HG02943 (cell line): ENCODE data around the gene EIF5A2.
"Not testable (repeated sequence)": the region's sequence is repeated elsewhere in the genome, so short reads cannot be mapped to it uniquely, and the experiment has no call there.

ENCODE experiments used
- ATAC-seq: cut with Tn5 transposase; IDR thresholded peaks from one replicate; pipeline ENCODE4 v1.9.1; 2021; ENCODE audit warnings: mild to moderate bottlenecking, low read depth, moderate library complexity; ENCODE audit not compliant: unreplicated experiment

Gene EIF5A2

DNA sequence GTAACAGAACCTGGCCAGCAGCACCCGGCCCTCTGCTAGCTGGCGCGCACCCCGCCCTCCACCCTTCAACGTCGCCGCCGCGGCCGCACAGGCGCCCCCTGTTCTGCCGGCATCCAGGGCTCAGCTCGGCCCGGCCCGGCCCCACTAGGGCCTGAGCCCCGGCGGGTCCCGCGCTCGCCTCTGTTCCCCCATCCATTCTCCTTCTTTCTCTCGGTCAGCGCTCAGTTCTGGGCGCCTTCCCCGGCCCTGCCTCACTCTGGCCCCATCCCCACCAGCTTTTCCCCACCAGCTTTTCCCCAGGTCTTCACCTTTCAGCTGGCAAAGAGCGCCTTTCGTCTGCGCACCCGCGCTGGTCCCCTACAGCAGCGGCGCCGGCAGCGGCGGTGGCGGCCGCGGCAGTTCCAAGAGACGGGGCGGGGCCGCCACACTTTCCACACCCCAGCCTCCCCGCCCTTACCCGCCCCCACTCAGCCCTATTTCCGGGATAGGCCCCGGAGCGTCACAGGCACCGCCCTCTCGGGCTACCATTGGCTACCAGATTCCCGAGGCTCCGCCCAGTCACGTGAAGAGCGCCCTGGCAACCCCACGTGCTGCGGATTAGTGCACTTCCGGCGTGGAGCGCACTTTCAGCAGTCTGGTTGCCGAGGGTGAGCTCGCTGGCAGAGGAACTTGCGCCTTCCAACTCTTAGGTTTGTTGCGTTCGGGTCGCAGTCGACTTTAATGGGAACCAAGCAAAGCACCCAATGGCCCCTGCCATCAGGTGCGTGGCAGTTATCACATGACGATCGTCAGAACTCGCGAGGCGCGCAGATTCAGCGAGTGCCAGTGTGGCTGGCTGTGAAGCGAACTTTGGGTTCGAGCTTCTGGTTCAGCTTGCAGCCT is at the start of gene EIF5A2:
EIF5A2 (minus strand) TSS at position 403 of the 882 bp plus-strand sequence. CDS start 831 bp downstream, outside the sequence.
- ATAC-seq = peak; percentile 89

DNA sequence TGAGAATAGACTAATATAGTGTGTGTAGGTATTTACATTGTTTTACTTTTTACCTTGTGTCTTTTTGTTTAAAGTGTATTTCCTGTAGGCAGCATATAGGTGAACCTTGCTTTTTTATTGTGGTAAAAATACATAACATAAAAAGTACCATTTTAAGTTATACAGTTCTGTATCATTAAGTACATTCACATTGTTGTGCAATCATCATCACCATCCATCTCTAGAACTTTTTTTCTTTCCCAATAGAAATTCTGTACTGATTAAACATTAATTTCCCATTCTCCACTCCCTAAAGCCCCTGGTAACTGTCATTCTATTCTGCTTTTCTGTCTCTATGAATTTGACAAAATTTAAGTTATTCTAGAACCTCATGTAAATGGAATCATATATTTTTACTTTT is 48.2 kb upstream of the EIF5A2 start:
- no peak for ATAC-seq

DNA sequence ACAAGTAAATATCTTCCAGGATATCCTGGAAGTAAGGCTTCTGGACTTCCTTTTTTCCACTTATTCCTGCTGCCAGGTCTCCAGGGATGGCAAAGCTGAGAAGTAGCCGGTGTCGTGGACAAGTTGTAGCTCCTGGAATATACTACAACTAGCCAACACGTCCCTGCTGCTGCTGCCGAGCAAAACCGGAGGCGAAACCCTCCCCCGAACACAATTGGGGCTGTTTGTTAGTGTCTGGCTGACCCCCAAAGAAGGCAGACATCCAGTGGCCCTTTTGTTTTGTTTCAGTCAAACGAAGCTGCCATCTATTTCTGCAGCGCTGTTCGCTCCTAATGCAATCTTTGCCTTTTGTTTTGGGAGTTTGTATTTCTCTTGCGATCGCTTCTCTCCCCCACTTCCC is 45.3 kb upstream of the EIF5A2 start:
- no peak for ATAC-seq

DNA sequence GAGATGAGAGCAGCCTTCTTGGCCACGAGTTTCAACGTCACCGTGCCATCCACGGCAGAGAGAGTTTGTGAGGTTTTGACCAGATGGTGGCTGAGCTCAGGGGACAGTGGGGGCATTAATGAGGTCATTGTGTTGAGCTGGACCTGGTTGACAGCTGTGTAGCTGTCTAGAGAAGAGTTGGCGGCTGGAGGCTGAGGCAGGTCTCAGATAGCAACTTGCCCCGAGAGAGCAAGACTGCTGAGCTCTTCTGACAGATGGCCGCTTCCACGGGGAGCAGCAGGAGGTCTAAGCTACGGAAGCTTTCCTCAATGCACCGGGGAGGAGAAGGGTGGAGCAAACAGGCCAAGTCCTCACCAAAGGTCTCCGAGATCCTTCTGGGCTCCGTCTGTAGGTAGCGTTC is 44.8 kb upstream of the EIF5A2 start:
- no peak for ATAC-seq

DNA sequence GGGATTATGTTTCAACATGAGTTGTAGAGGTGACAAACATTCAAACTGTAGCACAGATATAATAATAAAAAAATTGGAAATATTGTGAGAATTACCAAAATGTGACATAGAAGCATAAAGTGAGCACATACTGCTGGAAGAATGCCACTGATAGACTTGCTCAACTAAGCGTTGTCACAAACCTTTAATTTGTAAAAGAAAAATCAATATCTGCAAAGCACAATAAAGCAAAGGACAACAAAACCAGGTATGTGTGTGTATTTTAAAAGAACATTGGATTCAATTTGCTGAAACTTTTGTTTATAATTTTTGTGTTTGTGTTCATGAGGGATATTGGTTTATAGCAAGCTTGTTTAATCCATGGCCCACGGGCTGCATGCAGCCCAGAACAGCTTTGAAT is 40.8 kb upstream of the EIF5A2 start:
- ATAC-seq = no peak

DNA sequence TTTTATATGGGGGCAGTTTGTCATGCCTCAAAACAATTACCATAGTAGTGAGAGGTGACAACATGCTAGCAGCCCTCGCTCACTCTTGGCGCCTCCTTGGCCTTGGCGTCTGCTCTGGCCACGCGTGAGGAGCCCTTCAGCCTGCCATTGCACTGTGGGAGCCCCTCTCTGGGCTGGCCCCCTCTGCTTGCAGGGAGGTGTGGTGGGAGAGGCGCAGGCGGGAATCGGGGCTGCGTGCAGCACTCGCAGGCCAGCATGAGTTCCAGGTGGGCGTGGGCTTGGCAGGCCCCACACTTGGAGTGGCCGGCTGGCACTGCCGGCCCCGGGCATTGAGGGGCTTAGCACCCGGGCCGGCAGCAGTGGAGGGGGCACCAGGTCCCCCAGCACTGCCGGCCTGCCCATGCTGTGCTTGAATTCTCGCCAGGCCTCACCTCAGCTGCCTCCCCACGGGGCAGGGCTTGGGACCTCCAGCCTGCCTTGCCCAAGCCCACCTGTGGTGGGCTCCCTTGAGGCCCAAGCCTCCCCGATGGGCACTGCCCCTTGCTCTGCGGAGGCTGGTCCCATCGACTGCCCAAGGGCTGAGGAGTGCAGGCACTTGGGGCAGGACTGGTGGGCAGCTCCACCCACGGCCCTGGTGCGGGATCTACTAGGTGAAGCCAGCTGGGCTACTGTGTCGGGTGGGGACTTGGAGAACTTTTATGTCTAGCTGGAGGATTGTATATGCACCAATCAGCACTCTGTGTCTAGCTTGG is 38.8 kb upstream of the EIF5A2 start:
- ATAC-seq = no peak

DNA sequence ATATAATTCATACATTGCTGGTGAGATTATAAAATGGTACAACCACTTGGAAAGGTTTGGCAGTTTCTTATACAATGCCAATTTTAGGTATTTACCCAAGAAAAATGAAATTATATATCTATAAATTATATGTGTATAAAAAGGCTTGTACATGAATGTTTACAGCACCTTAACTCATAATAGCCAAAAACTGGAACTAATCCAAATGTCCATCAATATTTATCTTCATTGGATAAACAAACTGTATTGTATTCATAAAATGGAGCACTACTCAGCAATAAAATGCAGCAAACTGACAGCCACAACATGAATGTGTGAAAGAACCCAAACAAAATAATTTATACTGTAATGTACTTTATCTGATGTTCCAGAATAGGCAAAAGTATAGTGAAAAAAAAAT is 33.6 kb upstream of the EIF5A2 start:
- no peak for ATAC-seq

DNA sequence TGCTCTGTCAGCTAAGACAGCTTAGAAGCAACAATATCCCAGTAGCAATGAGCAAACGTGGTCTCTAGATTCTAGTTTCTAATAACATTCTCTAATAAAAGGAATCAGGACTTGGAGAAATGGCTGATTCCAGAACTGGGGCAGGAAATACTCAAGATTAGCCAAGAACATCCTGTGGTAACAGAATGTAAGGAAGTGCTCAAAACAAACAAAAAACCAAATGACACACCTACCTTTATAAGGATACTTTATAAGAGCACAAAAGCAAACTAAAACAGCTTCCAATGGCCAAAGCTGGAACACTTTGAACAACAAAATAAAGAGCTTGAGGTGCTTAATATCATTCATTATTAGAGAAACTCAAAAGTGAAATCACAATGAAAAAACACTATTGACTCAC is 33.1 kb upstream of the EIF5A2 start:
- ATAC-seq = no peak

DNA sequence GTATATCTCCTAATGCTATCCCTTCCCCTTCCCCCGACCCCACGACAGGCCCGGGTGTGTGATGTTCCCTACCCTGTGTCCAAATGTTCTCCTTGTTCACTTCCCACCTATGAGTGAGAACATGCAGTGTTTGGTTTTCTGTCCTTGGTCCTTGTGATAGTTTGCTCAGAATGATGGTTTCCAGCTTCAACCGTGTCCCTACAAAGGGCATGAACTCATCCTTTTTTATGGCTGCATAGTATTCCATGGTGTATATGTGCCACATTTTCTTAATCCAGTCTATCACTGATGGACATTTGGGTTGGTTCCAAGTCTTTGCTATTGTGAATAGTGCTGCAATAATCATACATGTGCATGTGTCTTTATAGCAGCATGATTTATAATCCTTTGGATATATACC is 24.6 kb upstream of the EIF5A2 start:
- not testable (repeated sequence) for ATAC-seq

DNA sequence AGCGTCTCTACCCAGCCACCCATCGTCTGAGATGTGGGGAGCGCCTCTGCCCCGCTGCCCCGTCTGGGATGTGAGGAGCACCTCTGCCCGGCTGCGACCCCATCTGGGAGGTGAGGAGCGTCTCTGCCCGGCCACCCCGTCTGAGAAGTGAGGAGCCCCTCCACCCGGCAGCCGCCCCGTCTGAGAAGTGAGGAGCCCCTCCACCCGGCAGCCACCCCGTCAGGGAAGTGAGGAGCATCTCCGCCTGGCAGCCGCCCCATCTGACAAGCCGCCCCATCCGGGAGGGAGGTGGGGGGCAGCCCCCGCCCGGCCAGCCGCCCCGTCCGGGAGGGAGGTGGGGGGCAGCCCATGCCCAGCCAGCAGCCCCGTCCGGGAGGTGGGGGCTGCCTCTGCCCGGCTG is 15.1 kb upstream of the EIF5A2 start:
- not testable (repeated sequence) for ATAC-seq

DNA sequence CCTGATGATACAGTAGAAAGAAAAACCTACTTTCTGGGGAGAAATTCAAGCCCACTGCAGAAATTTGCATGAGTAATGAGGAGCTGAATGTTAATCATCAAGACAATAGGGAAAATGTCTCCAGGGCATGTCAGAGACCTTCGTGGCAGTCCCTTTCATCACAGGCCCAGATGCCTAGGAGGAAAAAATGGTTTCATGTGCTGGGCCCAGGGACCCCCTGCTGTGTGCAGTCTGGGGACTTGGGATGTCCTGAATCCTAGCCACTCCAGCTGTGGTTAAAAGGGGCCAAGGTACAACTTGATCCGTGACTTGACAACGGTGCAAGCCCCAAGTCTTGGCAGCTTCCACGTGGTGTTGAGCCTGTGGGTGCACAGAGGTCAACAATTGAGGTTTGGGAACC is 10.3 kb upstream of the EIF5A2 start:
- no peak for ATAC-seq

DNA sequence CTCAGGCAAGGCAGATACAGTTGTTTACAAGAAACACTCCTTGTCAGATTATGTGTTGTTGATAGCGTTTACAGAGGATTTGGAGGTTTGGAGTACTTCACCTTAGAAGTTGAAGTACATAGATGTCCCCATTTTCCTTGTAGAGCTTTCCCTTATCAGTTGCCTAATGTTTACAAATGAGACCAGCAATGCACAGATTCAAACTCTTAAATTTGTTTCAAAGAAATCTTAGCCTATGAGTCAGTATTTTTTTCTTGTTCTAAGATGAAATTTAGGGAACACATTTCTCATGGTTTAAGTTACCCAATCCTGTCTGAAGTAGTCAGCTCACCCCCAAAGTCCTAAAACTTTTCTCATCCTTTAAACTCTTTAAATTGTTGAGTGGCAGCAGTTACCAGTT is 6.3 kb upstream of the EIF5A2 start:
- no peak for ATAC-seq

DNA sequence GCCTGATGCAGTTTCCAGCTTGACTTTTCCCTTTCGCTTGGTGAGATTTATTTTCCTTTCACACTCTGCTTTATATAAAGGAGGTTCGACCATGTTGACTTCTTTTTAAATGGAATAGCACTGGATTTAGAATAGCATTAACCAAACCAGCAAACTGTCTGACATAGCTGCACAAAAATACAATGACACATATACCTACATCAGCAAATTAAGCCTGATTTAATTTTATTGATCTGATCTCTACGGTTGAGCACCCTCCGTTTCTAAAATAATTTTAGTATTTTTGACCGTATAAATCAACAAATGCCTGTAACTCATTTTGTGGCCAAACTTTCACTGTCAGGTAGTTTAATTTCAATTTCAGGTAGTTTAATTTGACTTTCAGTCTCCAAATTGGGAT is 5.8 kb upstream of the EIF5A2 start:
- no peak for ATAC-seq

DNA sequence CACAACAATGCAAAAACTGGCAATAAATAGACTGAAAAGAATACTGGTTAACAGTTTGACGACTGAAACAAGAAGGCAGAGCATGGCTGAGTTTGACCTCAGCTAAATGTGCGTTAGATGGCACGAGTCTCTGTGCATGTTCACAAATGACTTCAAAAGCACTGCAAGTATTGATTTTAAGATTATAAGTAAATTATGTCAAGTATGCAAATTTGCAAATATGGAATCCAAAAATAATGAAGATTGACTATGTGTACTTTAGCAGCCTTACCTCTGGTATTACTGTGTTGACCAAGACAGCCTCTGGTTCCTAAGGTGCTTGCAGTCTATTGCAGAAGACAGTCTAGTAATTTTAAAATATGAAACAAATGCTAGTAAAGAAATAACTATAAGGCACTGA is 2.6 kb upstream of the EIF5A2 start:
- no peak for ATAC-seq

DNA sequence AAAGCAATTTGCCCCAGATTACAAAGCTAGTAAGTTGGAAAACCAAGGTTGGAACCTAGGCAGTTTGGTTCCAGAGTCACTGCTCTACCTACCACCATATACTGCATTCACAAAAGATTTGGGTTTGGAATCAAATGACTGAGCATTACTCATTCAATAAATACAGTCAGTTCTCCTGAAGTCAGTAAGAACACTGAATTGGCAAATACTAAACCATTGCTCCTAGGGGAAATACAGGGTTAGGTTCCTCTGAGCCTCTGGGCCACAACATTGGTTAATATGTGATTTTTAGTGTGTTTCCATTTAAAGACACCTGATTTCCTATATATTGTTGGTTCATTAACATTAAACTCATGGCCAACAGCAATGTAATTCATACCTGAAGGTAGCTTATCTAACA is 2.1 kb upstream of the EIF5A2 start:
- ATAC-seq = no peak

DNA sequence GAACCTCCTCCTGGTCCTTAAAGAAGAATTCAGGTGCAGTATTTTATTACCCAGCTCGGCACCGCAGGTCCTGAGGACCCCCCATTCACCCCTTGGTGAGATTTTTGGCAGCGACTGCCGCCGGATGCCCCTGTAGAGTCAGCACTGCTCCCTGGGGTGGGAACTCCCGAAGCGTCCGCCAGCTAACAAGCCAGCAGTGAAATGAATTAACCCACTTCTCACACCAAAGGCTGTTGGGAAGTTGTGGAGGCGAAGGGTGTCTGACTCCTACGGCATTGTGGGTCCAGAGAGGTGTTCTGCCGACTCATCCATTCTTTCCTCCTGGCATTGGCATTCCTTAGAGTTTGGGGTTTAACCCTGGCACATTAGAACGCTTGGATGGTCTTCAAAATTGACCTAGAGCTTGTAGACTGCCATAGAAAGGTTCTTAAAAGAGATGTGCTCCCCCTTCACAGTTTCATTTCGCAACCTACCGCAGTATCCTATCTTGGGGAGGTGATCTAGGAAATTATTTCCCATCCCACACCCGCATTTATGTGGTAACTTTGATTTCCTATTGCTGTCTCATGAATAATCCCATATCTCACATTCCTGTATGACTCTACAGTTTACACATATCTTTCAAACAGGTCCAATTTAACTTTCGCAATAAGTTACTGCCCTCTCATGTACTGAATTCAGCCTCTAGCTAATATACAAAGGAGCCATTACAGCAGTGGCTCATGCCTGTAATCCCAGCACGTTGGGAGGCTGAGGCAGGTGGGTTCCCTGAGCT is 879 bp upstream of the EIF5A2 start:
- ATAC-seq = no peak

DNA sequence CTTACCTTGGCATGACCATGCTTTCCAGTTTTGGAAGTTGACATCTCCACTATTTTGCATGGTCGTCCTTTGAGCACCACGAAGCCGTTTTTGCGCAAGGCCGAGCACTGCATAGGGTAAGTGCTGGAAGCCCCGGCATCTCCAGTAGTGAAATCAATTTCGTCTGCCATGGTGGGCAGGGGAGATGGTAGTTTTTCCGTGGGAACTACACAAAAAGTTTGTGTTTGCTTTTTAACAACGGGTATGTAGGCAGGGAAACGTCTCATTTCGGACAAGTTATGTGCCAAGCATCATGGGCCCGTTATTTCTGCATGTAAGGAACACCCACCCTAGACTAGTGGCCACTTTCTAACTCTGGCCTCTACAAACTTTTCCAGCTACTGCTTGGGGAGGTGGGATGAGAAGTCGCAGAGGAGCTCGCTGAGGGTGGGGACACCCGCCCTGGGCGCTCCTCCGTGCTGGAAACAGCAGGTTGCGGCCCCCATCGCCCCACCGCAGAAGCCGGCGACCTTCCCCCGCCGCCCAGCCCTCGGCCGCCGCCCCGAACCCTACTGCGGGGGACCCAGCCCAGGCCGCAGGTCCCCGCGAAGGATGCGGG is 701 bp downstream of the EIF5A2 start:
- no peak for ATAC-seq

DNA sequence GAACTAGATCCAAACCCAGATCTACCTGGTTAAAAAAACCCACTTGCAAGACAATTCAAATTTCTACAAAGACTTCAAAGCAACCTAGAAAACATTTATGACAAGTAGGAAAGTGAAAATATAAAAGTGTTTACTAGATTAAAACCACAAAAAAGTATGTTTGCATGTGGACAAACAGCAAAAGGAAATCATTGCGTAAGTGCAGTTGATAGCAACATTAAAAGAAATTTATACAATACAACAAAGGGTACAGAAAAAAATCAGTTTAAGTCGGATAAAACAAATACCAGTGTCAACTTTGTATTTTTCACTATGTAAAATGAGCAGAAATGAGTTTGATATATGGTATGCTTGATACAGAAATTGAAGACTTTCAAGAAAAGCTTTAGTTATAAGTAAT is 2.6 kb downstream of the EIF5A2 start:
- no peak for ATAC-seq

DNA sequence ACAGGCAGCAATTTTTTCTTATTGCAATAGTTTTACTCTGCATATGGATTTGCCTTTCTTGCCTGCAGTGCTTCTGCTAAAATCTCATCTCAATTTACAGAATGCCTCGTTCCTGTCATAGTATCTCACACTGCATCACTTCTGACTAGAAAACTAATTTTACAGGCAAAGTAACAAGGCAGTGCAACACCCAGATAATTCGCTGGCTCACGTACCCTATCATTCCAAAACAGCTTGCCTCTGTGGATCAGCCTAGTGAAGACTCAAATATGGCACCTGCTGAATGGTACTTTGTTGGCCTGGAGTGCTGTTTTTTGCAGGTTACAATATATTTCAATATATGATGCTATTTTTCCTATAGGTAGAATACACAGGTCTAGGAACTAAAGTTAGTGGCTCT is 5.3 kb downstream of the EIF5A2 start:
- ATAC-seq = no peak

DNA sequence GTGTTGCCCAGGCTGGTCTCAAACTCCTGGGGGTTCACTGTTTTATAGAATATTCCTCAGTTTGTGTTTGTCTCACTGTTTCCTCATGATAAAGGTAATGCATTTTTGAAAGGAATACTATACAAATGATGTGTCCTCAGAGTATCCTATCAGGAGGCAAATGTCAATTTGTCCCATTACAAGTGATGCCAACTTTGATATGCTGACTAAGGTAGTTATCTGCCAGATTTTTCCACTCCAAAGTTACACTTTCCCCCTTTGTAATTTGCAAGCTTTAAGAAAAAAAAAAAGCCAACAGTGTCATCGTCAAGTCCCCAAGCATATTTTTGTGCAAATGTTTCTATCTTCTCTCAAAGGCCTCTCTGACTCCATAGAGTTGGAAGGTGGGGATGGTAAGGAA is 9.0 kb downstream of the EIF5A2 start:
- no peak for ATAC-seq

DNA sequence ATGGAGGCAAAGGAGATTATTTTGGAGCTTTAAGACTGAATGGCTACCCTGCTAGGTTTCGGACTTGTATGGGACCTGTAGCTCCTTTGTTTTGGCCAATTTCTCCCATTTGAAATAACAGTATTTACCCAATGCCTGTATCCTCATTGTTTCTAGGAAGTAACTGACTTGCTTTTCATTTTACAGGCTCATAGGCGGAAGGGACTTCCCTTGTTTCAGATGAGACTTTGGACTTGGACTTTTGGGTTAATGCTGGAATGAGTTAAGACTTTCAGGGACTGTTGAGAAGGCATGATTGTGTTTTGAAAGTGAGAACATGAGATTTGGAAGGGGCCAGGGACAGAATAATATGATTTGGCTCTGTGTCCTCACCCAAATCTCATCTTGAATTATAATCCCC is 10.5 kb downstream of the EIF5A2 start:
- no peak for ATAC-seq
